GM12801 (cell line): ENCODE results near the gene RAB4A.

Source experiments
- CTCF ChIP-seq: IDR thresholded peaks from one replicate; pipeline ENCODE4 v1.5.1; 2011; ENCODE audit warnings: control low read depth; ENCODE audit not compliant: insufficient read length; ENCODE audit errors: extremely low read depth

The RAB4A gene

GRCh38 chr1:229273507-229274232 lies 2.8 kb downstream of the RAB4A start:
- TF ChIP-seq CTCF, result no peak

GRCh38 chr1:229275005-229275404 lies 4.1 kb downstream of the RAB4A start:
- TF ChIP-seq CTCF, result no peak

- no peak for TF ChIP-seq CTCF
Measured at GRCh38 chr1:229278120-229278741, 7.3 kb downstream of the RAB4A start.

GRCh38 chr1:229279242-229279641 lies 8.3 kb downstream of the RAB4A start:
- no peak for TF ChIP-seq CTCF

- TF ChIP-seq CTCF, result no peak
Measured at GRCh38 chr1:229280037-229280828, 9.3 kb downstream of the RAB4A start.

GRCh38 chr1:229280921-229281320 lies 10.0 kb downstream of the RAB4A start:
- TF ChIP-seq CTCF, result no peak

GRCh38 chr1:229281339-229281926 lies 10.5 kb downstream of the RAB4A start:
- TF ChIP-seq CTCF, result no peak
